ENCODE data around the gene ADIPOR2. TPM values are rescaled to one million over a fixed set of nuclear protein-coding genes. Genes with fewer than 3 reads are reported as not detected.

Gene ADIPOR2
- total RNA-seq, 1 experiment from 2014 or later: 84.0 TPM

DNA sequence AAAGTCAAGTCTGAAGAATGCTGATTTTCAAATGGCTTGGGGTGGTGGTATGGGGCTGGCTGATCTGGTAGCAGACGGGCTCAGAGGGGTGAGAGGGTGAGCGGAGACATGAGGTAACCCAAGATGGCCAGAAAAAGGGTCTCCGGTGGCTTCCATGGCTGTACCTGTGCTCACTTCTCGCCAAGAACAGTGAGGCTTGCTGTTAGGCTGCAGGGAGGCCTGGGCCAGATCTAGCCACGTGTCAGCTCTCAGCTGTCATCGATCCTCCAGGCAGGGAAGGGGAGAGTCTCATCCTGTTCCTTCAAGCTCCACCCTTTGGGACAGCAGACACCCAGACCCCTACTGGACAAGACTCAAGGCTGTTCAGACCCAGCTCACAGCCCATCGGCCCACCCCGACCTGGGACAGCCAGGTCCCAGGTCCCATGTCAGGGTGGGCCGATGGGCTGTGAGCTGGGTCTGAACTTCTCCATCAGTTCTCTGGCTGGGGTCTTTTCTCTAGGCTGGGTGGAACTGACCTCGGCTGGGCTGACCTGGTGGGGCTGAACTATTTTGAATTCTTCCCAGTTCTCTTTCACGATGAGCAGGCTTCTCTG, 138.5 kb downstream of the ADIPOR2 start:
- H3K27me3 ChIP-seq (replicated peaks; ENCODE audit: insufficient read depth, low read depth, low read length, poor library complexity): no peaks in the 10 kb centered on the region
- H3K27ac ChIP-seq (ENCODE audit: low read depth, low read length, poor library complexity, severe bottlenecking): no peak overlapping the region
- no peaks in the 10 kb centered on the region for H3K36me3 ChIP-seq (ENCODE audit: insufficient read depth, low read length, poor library complexity, severe bottlenecking)
- ChIA-PET CTCF (no interaction called here), POLR2A (ENCODE audit: low non-redundant PET) (no interaction called here)
- DNase-seq (ENCODE audit: low spot score): no peak
- intact Hi-C loops (cut with micrococcal nuclease; ENCODE audit: unreplicated experiment): no loop called here
- no peaks in the 10 kb centered on the region for H3K4me1 ChIP-seq (ENCODE audit: insufficient read depth, low read length, poor library complexity, severe bottlenecking)
- no TSS peak for BruUV-seq (replicated peaks)
- no peaks in the 10 kb centered on the region for H3K9me3 ChIP-seq (ENCODE audit: low read depth, low read length, poor library complexity, severe bottlenecking)
- no peak overlapping the region for H3K4me3 ChIP-seq (ENCODE audit: low read depth, low read length, poor library complexity, severe bottlenecking)
- TF ChIP-seq EZH2 (IDR thresholded peaks at IDR 0.05; ENCODE audit: borderline replicate concordance, low read depth, low read length, poor library complexity, severe bottlenecking) (no peak), CTCF (conservative IDR thresholded peaks at IDR 0.05; ENCODE audit: low read depth, low read length) (no peak)

- no peaks in the 10 kb centered on the region for H3K4me1 ChIP-seq (ENCODE audit: insufficient read depth, low read length, poor library complexity, severe bottlenecking)
- CTCF ChIA-PET: no interaction called here
- BruUV-seq (replicated peaks): no TSS peak
- POLR2A ChIA-PET (ENCODE audit: low non-redundant PET): no interaction called here
- no peak overlapping the region for H3K27ac ChIP-seq (ENCODE audit: low read depth, low read length, poor library complexity, severe bottlenecking)
- H3K36me3 ChIP-seq (ENCODE audit: insufficient read depth, low read length, poor library complexity, severe bottlenecking): no peaks in the 10 kb centered on the region
- H3K9me3 ChIP-seq (ENCODE audit: low read depth, low read length, poor library complexity, severe bottlenecking): no peaks in the 10 kb centered on the region
- intact Hi-C loops (cut with micrococcal nuclease; ENCODE audit: unreplicated experiment): no loop called here
- no peak overlapping the region for H3K4me3 ChIP-seq (ENCODE audit: low read depth, low read length, poor library complexity, severe bottlenecking)
- no peaks in the 10 kb centered on the region for H3K27me3 ChIP-seq (replicated peaks; ENCODE audit: insufficient read depth, low read depth, low read length, poor library complexity)
- DNase-seq (ENCODE audit: low spot score): no peak
- TF ChIP-seq EZH2 (IDR thresholded peaks at IDR 0.05; ENCODE audit: borderline replicate concordance, low read depth, low read length, poor library complexity, severe bottlenecking): no peak
- no peak for TF ChIP-seq CTCF (conservative IDR thresholded peaks at IDR 0.05; ENCODE audit: low read depth, low read length)
Measured at GRCh38 chr12:1830401-1830845, 139.6 kb downstream of the ADIPOR2 start.

- Histone ChIP-seq H3K9me3 (ENCODE audit: low read depth, low read length, poor library complexity, severe bottlenecking) (no peaks in the 10 kb centered on the region), H3K4me1 (ENCODE audit: insufficient read depth, low read length, poor library complexity, severe bottlenecking) (no peaks in the 10 kb centered on the region), H3K36me3 (ENCODE audit: insufficient read depth, low read length, poor library complexity, severe bottlenecking) (no peaks in the 10 kb centered on the region), H3K4me3 (ENCODE audit: low read depth, low read length, poor library complexity, severe bottlenecking) (no peak overlapping the region), H3K27ac (ENCODE audit: low read depth, low read length, poor library complexity, severe bottlenecking) (no peak overlapping the region), H3K27me3 (replicated peaks; ENCODE audit: insufficient read depth, low read depth, low read length, poor library complexity) (no peaks in the 10 kb centered on the region)
- no peak for TF ChIP-seq EZH2 (IDR thresholded peaks at IDR 0.05; ENCODE audit: borderline replicate concordance, low read depth, low read length, poor library complexity, severe bottlenecking)
- no peak for TF ChIP-seq CTCF (conservative IDR thresholded peaks at IDR 0.05; ENCODE audit: low read depth, low read length)
- ChIA-PET POLR2A (ENCODE audit: low non-redundant PET) (no interaction called here), CTCF (no interaction called here)
- intact Hi-C loops (cut with micrococcal nuclease; ENCODE audit: unreplicated experiment): no loop called here
- no TSS peak for BruUV-seq (replicated peaks)
- DNase-seq (ENCODE audit: low spot score): no peak
Measured at GRCh38 chr12:1830981-1831963, 140.4 kb downstream of the ADIPOR2 start.

Measured in A673 (cell line).